H1 (cell line): ENCODE data around the gene ACYP2. TPM values are rescaled to one million over a fixed set of nuclear protein-coding genes. Genes with fewer than 3 reads are reported as not detected.

Experiments
- CHD7 ChIP-seq: fragments of 300-600 bp; sonication (generic); IDR thresholded peaks from 2 replicates; pipeline ENCODE4 v1.7.1; 2012; ENCODE audit warnings: low read length, moderate library complexity, mild to moderate bottlenecking, inconsistent platforms; ENCODE audit not compliant: insufficient replicate concordance
- RAD21 ChIP-seq, 2 experiments: IDR thresholded peaks in 1 of 2; conservative IDR thresholded peaks in 1 of 2; 2 replicates each; pipeline ENCODE4 v1.6.1; 2011; ENCODE audit warnings: low read depth in 2 of 2, low read length in 2 of 2, improper control_type of control experiment in 1 of 2, inconsistent platforms in 1 of 2, mild to moderate bottlenecking in 1 of 2, moderate library complexity in 1 of 2
- SAP30 ChIP-seq: fragments of 300-600 bp; sonication (generic); IDR thresholded peaks from 2 replicates; pipeline ENCODE4 v1.7.1; 2012; ENCODE audit warnings: low read length, moderate library complexity, mild to moderate bottlenecking, inconsistent platforms; ENCODE audit not compliant: insufficient read depth, insufficient replicate concordance
- polyA plus RNA-seq, 7 experiments: library from polyadenylated mRNA; depleted of rRNA in 3 of 7; stranded (reverse) in 5 of 7; unstranded in 2 of 7; fragments of >200 nt in 5 of 7; fragments of 200-250 nt in 2 of 7; gene quantifications; 1 replicate in 5 of 7; 2 replicates in 1 of 7; 4 replicates in 1 of 7; pipeline versions ENCODE4 v1.2.1 to v1.2.3, GENCODE V29; 2011 to 2013; ENCODE audit warnings: missing spikeins in 2 of 7, mixed read lengths in 2 of 7
- total RNA-seq: library from RNA; stranded (reverse); fragmentation: NEBNext Ultra II Directional; extraction: Animal tissue kit (Norgen Biotek cat#: 25700); gene quantifications from 2 replicates; pipeline ENCODE4 v1.2.1, GENCODE V29; 2021
- TF ChIP-seq, protein P1 (sequence below): IDR thresholded peaks from 2 replicates; pipeline ENCODE4 v1.6.1; 2011; ENCODE audit warnings: low read length, improper control_type of control experiment

Gene ACYP2
- total and polyA plus RNA-seq, 2 of the 8 experiments (the other 6 are each of a cell fraction or from before 2014, with no cell fraction given) = 3.4 to 4.4 TPM

- no peak for TF ChIP-seq CHD7
- TF ChIP-seq RAD21 (IDR thresholded peaks at IDR 0.05 in 1 of 2, conservative IDR thresholded peaks at IDR 0.05 in 1 of 2; ENCODE audit: low read depth in 2 of 2, low read length in 2 of 2) = no peak
- TF ChIP-seq SAP30 = no peak
- TF ChIP-seq, protein P1, sequence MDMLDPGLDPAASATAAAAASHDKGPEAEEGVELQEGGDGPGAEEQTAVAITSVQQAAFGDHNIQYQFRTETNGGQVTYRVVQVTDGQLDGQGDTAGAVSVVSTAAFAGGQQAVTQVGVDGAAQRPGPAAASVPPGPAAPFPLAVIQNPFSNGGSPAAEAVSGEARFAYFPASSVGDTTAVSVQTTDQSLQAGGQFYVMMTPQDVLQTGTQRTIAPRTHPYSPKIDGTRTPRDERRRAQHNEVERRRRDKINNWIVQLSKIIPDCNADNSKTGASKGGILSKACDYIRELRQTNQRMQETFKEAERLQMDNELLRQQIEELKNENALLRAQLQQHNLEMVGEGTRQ = no peak
- TF ChIP-seq, all 59 proteins: peak for 0
Observed at GRCh38 chr2:54086157-54086556, 29.3 kb upstream of the ACYP2 start (continued).
